ENCODE results near the gene NEDD4L. TPM values are rescaled to one million over a fixed set of nuclear protein-coding genes. Genes with fewer than 3 reads are reported as not detected.

NEDD4L gene
- 35.5 to 42.1 TPM (median 38.9 TPM) in 5 replicates for total RNA-seq (2022; extraction: Qiagen RNA extraction)

GRCh38 chr18:58043491-58044369, at the start of gene NEDD4L:
Gene NEDD4L, plus strand, starts transcription at chr18:58044226. Its CDS starts 435 bp downstream, at chr18:58044661.

Other genes with a start within 250 kb of the NEDD4L start
- gene ATP8B1, start 240.9 kb upstream of the NEDD4L start, total RNA-seq (2022; extraction: Qiagen RNA extraction): 5.5 to 7.6 TPM (median 6.3 TPM) in 5 replicates

All from A549 treated with AZD2906 at 1 μM for 4 hours (cell line).